HepG2 (cell line): ENCODE measurements around the gene CAMKK1. TPM values are rescaled to one million over a fixed set of nuclear protein-coding genes. Genes with fewer than 3 reads are reported as not detected.

Source experiments
- ARHGAP35 ChIP-seq: sonication (generic); formaldehyde crosslinking; IDR thresholded peaks from 2 replicates; pipeline ENCODE4 v1.9.0; 2022; ENCODE audit warnings: mild to moderate bottlenecking, inconsistent platforms, moderate library complexity, missing genetic modification reagents, borderline replicate concordance
- BHLHE40 ChIP-seq: IDR thresholded peaks from 2 replicates; pipeline ENCODE4 v1.6.1; 2011; ENCODE audit warnings: low read length, improper control_type of control experiment
- GABPB1 ChIP-seq: IDR thresholded peaks from 2 replicates; pipeline ENCODE4 v1.6.1; 2016; ENCODE audit warnings: mild to moderate bottlenecking, missing genetic modification reagents, moderate library complexity, missing compliant biosample characterization
- HHEX ChIP-seq: IDR thresholded peaks from 2 replicates; pipeline ENCODE4 v1.6.1; 2016; ENCODE audit warnings: control low read depth
- IKZF5 ChIP-seq: IDR thresholded peaks from 2 replicates; pipeline ENCODE4 v1.6.1; 2018; ENCODE audit warnings: missing genetic modification reagents, mild to moderate bottlenecking, missing compliant biosample characterization
- MAFF ChIP-seq: IDR thresholded peaks from 2 replicates; pipeline ENCODE4 v1.6.1; 2011; ENCODE audit warnings: low read depth, low read length, improper control_type of control experiment
- MNT ChIP-seq: fragments of 450-650 bp; IDR thresholded peaks from 2 replicates; pipeline ENCODE4 v1.6.1; 2016
- MXD3 ChIP-seq: IDR thresholded peaks from 2 replicates; pipeline ENCODE4 v1.6.1; 2016; ENCODE audit warnings: mild to moderate bottlenecking, missing biosample characterization, missing genetic modification reagents
- NRL ChIP-seq: sonication (generic); formaldehyde crosslinking; IDR thresholded peaks from 2 replicates; pipeline ENCODE4 v1.5.0; 2020; ENCODE audit warnings: missing genetic modification reagents, mild to moderate bottlenecking, moderate library complexity, borderline replicate concordance
- PAF1 ChIP-seq: IDR thresholded peaks from 2 replicates; pipeline ENCODE4 v1.6.1; 2016; ENCODE audit warnings: missing genetic modification reagents, missing compliant biosample characterization
- SAP130 ChIP-seq: IDR thresholded peaks from 2 replicates; pipeline ENCODE4 v1.6.1; 2016; ENCODE audit warnings: low read depth
- SKIL ChIP-seq: sonication (generic); formaldehyde crosslinking; IDR thresholded peaks from 2 replicates; pipeline ENCODE4 v1.8.0; 2022; ENCODE audit warnings: missing genetic modification reagents, mild to moderate bottlenecking, moderate library complexity, borderline replicate concordance
- YY1 ChIP-seq: IDR thresholded peaks from 2 replicates; pipeline ENCODE4 v1.6.1; 2011; ENCODE audit warnings: low read length, low read depth, moderate library complexity, mild to moderate bottlenecking; ENCODE audit not compliant: insufficient read depth, insufficient replicate concordance
- ZBTB26 ChIP-seq: IDR thresholded peaks from 2 replicates; pipeline ENCODE4 v1.6.1; 2016; ENCODE audit warnings: missing compliant biosample characterization, missing genetic modification reagents, borderline replicate concordance
- ZNF160 ChIP-seq: sonication (generic); formaldehyde crosslinking; IDR thresholded peaks from 2 replicates; pipeline ENCODE4 v1.8.0; 2022; ENCODE audit warnings: mild to moderate bottlenecking, inconsistent platforms, missing genetic modification reagents
- ZNF234 ChIP-seq: sonication (generic); formaldehyde crosslinking; conservative IDR thresholded peaks from 2 replicates; pipeline ENCODE4 v1.5.1; 2020; ENCODE audit warnings: mild to moderate bottlenecking, missing genetic modification reagents
- ZNF280B ChIP-seq: sonication (generic); formaldehyde crosslinking; IDR thresholded peaks from 2 replicates; pipeline ENCODE4 v1.5.0; 2020; ENCODE audit warnings: missing genetic modification reagents, mild to moderate bottlenecking, borderline replicate concordance
- ZNF329 ChIP-seq: sonication (generic); formaldehyde crosslinking; IDR thresholded peaks from 2 replicates; pipeline ENCODE4 v1.9.0; 2021; ENCODE audit warnings: low read depth, mild to moderate bottlenecking, missing genetic modification reagents
- ZNF547 ChIP-seq: sonication (generic); formaldehyde crosslinking; IDR thresholded peaks from 2 replicates; pipeline ENCODE4 v1.5.1; 2020; ENCODE audit warnings: mild to moderate bottlenecking, missing genetic modification reagents
- ZNF850 ChIP-seq: sonication (generic); formaldehyde crosslinking; conservative IDR thresholded peaks from 2 replicates; pipeline ENCODE4 v1.9.0; 2021; ENCODE audit warnings: mild to moderate bottlenecking, missing genetic modification reagents
- polyA plus RNA-seq, 8 experiments: library from polyadenylated mRNA; depleted of rRNA in 3 of 8; stranded (reverse) in 7 of 8; unstranded in 1 of 8; fragments of >200 nt; fragmentation: Illumina TruSeq in 4 of 8; extraction: Trizol in 4 of 8; gene quantifications; 2 replicates each; pipeline versions ENCODE4 v1.2.1 to v1.2.3, GENCODE V29; 2011 to 2016; ENCODE audit warnings: low read depth in 4 of 8, missing spikeins in 1 of 8, mixed read lengths in 1 of 8; ENCODE audit not compliant: insufficient read depth in 1 of 8
- total RNA-seq, 5 experiments: library from RNA; depleted of rRNA; stranded (reverse); fragments of >200 nt; fragmentation: Illumina TruSeq; extraction: Trizol; gene quantifications; 2 replicates each; pipeline ENCODE4 v1.2.3, GENCODE V29; 2016; ENCODE audit warnings: low read depth in 1 of 5

The CAMKK1 gene
- total and polyA plus RNA-seq, 2 of the 13 experiments (the other 11 are each of a cell fraction or from before 2014, with no cell fraction given), result 1.5 to 1.6 TPM

DNA sequence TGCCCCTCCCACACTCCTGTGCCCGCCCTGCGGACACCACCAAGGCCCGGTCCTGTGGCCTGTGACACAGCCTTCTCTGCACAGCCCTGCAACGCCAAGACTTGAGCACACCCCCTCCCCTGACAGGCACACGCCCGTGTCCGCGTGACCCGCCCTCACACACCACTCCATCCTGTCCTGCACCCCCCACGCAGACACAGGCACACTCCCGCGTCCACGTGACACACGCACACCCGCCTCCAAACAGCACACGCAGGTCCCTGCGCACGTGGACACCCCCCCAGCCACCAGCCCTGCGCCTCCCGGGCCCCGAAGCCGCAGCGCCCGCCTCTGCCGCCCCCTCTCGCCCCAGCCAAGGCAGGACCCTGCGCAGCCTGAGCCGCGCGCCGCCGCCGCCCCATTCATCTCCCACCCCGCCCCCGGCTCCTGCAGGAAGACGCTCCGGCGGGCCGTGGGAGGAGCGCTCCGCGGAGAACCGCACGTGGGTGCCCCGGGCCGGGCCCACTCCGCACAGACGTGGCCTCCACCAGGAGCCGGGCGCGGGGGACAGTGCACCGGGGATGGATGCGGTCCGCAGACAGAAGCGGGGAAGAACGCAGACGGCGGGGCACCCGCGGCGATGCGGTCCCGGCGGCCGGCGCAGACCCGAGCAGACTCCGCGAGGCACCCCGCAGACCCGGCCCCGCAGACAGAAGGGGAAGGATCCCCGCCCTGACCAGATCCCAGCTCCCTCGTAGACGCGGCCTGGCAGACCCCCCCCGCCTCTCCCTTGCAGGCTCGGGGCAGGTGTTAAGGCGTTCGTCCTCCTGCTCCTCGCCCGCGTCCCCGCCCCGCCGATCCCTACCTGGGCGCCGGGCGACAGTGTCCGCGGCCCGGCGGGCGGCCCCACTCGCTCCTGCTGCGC lies 506 bp downstream of the CAMKK1 start (continued):
- TF ChIP-seq BHLHE40 (0 out of 2 replicates have a peak, but pooled peaks have one; percentile 17), ZNF329 (CRISPR knock-in tag) (no peak), ZNF280B (CRISPR knock-in tag) (peak; percentile 34; the same call in 1 of the 2 replicates), ARHGAP35 (0 out of 2 replicates have a peak, but pooled peaks have one; percentile 43), ZNF850 (CRISPR knock-in tag) (no peak), GABPB1 (CRISPR knock-in tag) (peak; percentile 17; the same call in 1 of the 2 replicates), YY1 (peak; percentile 3), MAFF (no peak), SKIL (CRISPR knock-in tag) (peak; percentile 45; the same call in 1 of the 2 replicates), ZBTB26 (CRISPR knock-in tag) (no peak), ZNF547 (CRISPR knock-in tag) (peak; percentile 55; the same call in 1 of the 2 replicates), PAF1 (no peak), MNT (peak; percentile 88), HHEX (CRISPR knock-in tag) (no peak), MXD3 (CRISPR knock-in tag) (0 out of 2 replicates have a peak, but pooled peaks have one; percentile 26), ZNF234 (0 out of 2 replicates have a peak, but pooled peaks have one; percentile 51), SAP130 (CRISPR knock-in tag) (no peak; the same call in none of the 2 replicates), ZNF160 (CRISPR knock-in tag) (peak; percentile 43; the same call in 1 of the 2 replicates), NRL (peak; percentile 17; the same call in 1 of the 2 replicates), IKZF5 (no peak)
